ENCODE measurements around the gene HYAL3. TPM values are rescaled to one million over a fixed set of nuclear protein-coding genes. Genes with fewer than 3 reads are reported as not detected.

The HYAL3 gene
- total and polyA plus RNA-seq, 2 of the 13 experiments (the other 11 are each of a cell fraction or from before 2014, with no cell fraction given), result 5.5 to 10.4 TPM

- TF ChIP-seq ZBTB10 (CRISPR knock-in tag; IDR thresholded peaks at IDR 0.05; ENCODE audit: borderline replicate concordance) (peak; percentile 76; the same call in 1 of the 2 replicates), SIX1 (CRISPR knock-in tag; IDR thresholded peaks at IDR 0.05; ENCODE audit: borderline replicate concordance) (no peak; the same call in 1 of the 2 replicates), ZSCAN29 (CRISPR knock-in tag; conservative IDR thresholded peaks at IDR 0.05) (no peak), ZBTB7A (CRISPR knock-in tag; IDR thresholded peaks at IDR 0.05) (peak; percentile 98), TEF (CRISPR knock-in tag; IDR thresholded peaks at IDR 0.05) (0 out of 2 replicates have a peak, but pooled peaks have one; percentile 58), ZNF160 (CRISPR knock-in tag; IDR thresholded peaks at IDR 0.05) (peak; percentile 76), SNAPC4 (CRISPR knock-in tag; IDR thresholded peaks at IDR 0.05) (no peak), ISX (CRISPR knock-in tag; conservative IDR thresholded peaks at IDR 0.05) (no peak), GABPB1 (CRISPR knock-in tag; IDR thresholded peaks at IDR 0.05) (peak; percentile 83), MZF1 (CRISPR knock-in tag; IDR thresholded peaks at IDR 0.05; ENCODE audit: borderline replicate concordance) (no peak), ZNF546 (CRISPR knock-in tag; conservative IDR thresholded peaks at IDR 0.05) (peak; percentile 92), ZNF558 (CRISPR knock-in tag; IDR thresholded peaks at IDR 0.05; ENCODE audit: borderline replicate concordance) (peak; percentile 93; the same call in 1 of the 2 replicates), MLLT10 (CRISPR knock-in tag; IDR thresholded peaks at IDR 0.05) (no peak), ELK4 (CRISPR knock-in tag; IDR thresholded peaks at IDR 0.05; ENCODE audit: borderline replicate concordance) (no peak)
Measured at GRCh38 chr3:50260027-50260941, 38.9 kb downstream of the HYAL3 start (continued).
